ENCODE data around the gene PTPRN2.

DNA sequence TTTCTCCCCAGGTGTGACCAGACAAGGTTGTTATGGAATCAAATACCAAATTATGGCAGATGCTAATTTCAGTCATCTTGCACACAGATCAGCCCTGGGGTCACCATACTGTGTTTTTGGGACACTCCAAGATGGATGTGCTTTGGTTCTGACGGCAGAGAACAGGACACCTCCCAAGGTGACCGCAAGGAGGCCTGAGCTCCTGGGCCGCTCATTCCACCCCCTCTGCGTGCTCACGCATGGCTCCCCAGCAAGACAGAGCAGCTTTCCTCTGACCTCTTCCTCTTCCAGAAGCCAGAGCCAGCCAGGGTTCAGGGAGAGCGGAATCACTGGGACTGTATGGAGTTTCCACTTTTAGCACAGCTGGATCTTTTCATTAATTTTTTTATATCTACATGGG lies 848.0 kb downstream of the PTPRN2 start:
- TF ChIP-seq IRF9 (tag; IDR thresholded peaks at IDR 0.05) (no peak), GATAD2B (IDR thresholded peaks at IDR 0.05; ENCODE audit: borderline replicate concordance) (no peak)
- TF ChIP-seq, protein P1, sequence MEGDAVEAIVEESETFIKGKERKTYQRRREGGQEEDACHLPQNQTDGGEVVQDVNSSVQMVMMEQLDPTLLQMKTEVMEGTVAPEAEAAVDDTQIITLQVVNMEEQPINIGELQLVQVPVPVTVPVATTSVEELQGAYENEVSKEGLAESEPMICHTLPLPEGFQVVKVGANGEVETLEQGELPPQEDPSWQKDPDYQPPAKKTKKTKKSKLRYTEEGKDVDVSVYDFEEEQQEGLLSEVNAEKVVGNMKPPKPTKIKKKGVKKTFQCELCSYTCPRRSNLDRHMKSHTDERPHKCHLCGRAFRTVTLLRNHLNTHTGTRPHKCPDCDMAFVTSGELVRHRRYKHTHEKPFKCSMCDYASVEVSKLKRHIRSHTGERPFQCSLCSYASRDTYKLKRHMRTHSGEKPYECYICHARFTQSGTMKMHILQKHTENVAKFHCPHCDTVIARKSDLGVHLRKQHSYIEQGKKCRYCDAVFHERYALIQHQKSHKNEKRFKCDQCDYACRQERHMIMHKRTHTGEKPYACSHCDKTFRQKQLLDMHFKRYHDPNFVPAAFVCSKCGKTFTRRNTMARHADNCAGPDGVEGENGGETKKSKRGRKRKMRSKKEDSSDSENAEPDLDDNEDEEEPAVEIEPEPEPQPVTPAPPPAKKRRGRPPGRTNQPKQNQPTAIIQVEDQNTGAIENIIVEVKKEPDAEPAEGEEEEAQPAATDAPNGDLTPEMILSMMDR (IDR thresholded peaks at IDR 0.05 in 2 of 3, conservative IDR thresholded peaks at IDR 0.05 in 1 of 3; ENCODE audit: insufficient read depth in 2 of 3, low read depth in 1 of 3, low read length in 3 of 3), result peak in 1 of 3 experiments; percentile 20; a peak in 4 of 6 replicates
